NCI-H128 (cell line): Measurements from ENCODE around the gene SH3BP4.

Source experiments
- DNase-seq: peaks from one replicate; lab custom pipeline; 2025; ENCODE audit not compliant: unreplicated experiment; lab: John Stamatoyannopoulos, UW

Gene SH3BP4

DNA sequence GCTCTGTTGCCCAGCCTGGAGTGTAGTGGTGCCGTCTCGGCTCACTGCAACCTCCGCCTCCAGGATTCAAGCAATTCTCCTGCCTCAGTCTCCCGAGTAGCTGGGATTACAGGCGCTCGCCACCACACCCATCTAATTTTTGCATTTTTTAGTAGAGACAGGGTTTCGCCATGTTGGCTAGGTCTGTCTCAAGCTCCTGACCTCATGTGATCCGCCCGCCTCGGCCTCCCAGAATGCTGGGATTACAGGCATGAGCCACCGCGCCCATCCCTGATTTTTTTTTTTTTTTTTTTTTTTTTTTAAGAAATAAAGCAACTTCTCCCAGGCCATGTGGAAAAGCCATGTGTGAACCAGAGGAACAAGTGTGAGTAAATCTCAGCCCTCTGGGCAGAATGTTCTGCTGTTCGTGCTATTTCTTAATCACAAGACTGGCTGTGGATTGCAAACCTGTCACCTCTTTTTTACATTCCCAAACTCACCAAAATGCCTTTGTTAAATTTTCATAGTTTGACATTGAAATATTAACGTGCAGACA is 6.4 kb upstream of the SH3BP4 start:
- DNase-seq: no peak

DNA sequence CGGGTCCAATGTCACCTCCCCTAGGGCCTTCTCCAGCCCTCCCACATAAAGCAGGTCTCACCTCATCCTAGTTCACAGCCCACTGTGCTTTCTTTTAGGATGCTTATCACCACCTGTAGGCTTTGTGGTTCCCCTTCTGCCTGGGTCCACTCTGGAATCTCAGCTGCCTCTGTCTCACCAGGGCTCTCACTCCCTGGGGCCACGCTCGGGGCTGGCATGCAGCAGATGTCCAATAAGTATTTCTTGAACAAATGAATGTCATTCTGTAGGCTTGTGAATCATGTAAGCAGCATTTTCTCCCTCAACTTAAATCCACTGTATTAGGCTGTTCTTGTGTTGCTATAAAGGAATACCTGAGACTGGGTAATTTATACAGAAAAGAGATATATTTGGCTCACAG is 4.3 kb upstream of the SH3BP4 start:
- no peak for DNase-seq

DNA sequence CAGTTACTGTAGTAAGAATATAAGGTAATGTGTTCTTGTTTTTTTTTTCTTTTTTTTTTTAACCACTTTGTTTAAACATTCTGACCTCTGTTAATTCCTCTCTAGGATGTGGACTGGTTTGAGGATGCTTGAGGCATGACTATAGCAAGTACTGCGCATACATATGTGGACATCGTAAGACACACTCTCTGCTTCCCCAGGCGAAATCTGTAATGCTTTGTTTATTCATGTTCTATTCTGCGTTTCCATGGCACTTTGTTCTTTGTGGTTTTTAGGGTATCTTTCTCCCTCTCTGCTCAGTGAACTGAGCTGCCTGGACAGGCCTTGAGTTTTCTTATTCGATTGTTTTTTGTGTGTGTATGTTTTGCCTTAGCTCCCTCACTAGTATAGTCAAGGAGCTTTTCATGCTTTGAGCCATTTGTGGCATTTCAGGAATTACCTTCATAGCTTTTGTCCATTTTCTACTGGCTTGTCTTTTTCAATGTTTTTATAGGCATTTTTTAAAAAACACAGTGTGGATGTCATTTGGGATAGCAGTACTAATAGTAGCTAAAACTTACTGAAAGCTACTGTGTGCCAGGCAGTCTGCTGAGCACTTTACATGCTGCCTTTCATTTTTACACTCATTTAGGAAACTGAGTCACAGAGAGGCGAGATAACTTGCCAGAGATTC is 1.9 kb upstream of the SH3BP4 start:
- no peak for DNase-seq

DNA sequence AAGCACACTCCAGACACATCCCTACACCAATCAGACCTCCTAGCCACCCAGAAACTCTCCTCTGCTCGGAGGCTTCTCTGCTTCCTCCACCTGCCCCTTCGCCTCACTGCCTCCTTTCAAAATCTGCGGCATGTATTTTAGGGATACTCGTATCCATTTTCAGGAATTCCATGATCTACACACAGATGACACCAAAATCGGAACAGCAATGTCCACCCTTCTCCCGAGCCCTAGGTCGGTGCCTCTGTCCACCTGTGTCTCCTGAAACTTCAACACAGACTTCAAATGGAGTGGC is 1.4 kb upstream of the SH3BP4 start:
- DNase-seq: no peak

DNA sequence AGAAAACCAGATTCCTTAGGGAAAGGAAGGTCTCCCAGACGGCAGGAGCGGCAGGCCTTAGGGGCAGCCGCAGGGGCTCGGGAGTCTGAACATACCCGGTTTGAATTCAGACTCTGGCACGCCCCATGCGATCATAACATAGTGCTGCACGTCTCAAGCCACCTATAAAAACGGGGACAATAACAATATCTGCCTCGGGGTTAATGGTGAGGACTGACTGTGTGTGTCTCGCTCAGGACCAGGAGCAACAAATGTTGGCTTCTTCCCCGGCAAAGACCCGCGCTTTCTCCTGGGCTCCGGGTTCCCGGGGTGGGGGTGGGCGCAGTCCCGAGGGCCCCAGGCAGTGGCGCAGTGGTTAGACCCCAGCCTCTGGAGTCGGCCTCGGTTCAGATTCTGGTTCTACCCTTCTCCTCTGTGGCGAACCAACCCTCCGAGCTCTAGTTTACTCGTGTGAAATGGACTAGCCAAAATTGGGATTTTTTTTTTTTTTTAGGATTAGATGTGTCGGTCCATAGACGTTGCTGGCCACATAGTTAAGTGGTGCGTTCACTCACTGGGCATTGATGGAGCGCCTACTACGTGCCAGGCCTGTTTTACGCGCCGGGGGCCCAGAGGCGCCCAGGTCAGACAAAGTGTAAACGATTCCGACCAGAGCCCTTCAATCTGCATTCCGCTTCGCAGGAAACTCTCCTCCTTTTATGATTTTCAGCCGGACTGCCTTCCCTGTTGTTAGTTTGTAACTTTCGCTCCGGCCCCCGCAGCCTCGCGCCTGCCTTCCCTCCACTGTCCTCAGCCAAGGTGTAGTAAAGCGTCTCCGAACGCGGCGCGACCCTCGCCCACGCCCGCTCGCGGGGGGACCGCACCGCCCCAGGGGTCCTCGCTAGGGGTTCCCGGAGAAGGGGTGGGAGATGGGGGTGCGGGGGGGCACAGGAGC is 820 bp upstream of the SH3BP4 start:
- no peak for DNase-seq

DNA sequence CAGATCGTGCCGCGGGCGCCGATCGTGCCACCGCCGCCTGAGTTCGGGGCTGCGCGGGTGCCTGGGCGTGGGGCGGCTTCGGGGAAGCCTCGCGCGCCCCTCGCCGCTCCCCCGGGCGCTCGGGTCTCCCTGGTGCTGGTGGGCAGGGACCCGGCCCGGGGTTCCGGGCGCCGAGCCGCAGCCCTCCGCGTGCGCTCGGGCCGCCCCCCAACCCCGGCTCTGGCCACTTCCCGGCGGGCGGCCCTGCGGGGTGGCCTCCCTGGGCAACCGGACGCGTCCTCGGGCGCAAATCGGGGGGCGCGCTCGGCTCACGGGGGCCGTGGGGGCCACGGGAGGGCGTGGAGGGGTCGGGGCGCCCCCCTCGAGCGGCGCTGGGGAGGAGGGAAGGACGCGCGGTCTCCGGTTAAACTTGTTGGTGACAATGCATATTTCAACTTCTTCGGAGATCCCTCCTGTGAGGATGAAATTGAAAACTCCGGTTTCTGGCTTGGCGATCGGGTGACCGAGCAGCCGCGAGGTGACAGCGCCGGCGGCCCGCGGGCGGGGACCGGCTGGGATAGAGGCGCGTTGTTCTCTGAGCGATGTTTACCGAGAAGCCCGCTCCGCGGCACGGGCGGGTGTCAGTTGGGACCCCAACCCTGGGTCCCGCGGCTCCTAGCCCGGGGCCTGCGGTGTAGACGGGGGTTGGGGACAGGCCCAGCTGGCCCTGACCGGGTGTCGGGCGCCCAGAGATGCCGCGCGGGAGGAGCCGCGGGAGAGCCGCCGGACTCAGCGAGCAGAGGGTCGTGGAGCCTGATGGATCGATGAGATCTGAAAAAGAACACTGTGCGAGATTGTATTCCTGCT is 676 bp downstream of the SH3BP4 start:
- no peak for DNase-seq

DNA sequence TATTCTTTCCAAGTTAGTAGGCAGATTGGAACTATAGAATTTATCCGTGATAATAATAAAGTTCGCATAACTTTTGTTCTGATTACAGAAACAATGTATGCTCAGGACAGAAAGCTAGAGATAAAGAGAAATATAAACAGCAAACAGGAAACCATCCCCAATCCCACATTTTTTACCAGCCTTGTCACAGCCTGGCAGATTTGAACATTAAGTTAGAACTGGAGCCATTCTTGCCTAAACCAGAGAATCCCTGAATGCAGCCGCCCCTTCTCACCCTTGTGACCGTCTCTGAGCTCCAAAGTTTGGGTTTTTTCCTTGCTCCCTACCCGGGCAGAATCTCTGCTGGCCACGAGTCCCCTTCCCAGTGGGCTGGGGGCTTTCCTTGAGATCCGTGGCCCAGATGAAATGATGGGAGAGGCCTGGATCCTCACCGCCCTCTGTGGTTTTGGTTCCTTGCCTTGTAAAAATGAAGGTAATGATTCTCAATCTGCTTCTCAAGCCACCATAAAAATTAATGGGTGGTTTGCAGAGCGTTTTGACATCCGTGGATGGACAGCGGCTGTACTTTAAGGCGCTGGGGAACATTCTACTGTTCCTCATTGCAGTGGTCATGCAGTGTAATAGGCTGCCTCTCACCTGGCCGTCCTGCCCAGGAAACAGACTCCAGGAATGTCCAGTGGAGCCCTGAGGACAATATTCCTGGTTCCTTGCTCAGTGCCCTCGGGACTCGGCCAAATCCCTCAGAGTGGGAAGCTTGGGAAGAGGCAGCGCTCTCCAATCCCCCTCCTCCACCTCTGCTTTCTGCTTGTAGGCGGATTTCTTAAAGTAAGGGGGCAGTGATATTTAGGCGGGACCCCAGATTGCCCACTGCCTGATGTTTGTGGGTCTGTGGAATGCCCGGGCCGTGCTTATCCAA is 1.6 kb downstream of the SH3BP4 start:
- DNase-seq: no peak

DNA sequence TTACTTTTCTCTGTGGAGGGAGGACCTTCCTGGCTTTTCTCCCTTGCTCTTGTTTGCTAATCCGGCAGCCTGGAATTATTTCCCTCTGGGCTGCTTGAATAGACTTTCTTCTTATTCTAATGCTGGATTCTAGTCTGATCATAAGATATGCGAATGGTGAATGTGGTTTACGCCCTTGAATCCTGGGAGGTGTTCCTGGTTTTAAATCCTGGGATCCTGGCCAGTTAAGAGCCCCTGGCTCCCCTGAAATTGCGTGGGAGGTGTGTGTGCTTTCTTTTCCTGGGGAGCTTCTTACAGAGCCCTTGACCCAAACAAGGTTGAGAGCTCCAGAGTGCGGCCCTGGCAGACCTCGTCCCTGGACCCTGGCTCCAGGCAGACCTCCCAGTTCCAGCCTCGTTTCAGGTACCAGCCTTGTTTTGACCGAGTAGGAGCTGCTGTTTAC is 2.8 kb downstream of the SH3BP4 start:
- DNase-seq: no peak

DNA sequence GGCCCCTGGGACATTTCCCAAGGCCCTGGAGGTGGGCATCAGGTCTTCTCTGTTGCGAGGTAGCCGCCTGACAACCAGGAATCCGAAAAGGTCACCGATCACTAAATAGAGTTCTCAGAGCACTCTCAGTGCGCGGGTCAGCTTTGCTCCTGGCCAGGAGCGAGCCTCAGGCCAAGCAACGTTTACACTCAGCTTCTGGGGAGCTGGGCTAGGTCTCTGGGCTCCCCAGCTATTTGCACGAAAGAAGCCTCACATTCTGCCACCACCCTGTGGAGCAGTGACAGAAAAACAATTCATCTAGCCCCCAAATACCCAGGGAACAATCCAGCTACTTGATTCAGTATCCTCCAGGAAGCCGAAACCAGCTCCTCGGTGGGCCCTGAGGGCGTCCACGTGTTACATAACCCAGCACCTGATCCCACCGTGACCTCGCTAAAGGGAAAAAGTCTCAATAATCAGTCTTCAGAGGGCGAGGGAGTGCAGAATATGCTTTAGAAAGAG is 3.3 kb downstream of the SH3BP4 start:
- DNase-seq: no peak

DNA sequence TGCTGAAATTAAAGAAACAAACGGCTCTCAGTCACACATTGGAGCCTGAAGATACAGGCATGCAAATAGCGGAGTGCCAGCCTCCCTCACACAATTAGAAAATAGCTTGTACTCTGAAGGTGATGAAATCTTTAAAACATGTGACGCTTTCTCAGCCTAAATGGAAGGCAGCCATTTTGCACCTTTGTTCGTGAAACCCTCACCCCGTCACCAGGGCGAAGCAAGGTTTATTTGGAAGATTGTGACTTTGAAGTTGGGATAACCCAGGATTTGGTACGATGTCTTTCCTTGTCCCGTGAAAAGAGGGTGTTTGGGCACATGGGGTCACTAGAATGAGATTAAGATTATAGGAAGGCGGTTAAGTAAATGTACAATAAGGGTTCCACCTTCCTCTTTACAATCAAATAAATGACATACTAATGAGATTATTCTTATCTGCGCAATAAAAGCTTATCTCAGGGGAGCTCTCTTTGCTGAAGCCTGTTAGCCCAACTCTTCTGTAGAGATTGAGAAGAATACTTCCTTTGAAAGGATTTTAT is 4.2 kb downstream of the SH3BP4 start:
- no peak for DNase-seq

DNA sequence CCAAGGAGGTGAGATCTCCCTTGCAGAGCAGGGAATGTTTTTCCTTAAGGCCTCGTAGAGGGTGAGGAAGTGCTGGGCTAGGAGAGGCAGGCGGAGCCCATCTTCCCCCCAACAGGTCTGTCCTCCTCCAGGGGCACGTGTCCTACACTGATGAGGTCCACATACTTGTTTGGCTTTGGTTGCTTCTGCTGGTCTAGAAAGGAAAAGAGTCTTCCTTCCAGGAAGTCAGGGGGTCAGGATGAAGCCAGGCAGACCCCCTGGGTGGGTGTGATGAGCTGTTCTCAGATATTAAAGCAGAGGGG is 6.0 kb downstream of the SH3BP4 start:
- DNase-seq: no peak

DNA sequence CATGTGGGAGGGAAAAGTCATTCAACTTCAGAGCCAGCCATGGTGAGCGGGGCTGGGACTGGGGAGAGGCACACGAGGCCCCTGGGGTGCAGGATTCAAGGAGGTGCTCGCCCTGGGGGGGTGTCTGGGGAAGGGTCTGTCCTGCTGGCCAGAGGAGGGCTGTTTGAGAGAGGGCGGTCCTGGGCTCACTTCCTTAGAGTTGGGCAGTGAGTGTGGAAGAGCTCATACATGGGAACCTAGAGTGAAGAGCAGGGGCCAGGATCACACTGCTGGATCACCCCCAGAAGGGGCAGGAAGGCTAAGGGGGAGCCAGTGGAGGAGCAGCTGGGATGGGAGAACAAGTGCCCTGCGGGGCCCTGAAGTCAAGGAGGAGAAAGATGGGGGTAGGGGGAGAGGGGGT is 6.5 kb downstream of the SH3BP4 start:
- DNase-seq: no peak

DNA sequence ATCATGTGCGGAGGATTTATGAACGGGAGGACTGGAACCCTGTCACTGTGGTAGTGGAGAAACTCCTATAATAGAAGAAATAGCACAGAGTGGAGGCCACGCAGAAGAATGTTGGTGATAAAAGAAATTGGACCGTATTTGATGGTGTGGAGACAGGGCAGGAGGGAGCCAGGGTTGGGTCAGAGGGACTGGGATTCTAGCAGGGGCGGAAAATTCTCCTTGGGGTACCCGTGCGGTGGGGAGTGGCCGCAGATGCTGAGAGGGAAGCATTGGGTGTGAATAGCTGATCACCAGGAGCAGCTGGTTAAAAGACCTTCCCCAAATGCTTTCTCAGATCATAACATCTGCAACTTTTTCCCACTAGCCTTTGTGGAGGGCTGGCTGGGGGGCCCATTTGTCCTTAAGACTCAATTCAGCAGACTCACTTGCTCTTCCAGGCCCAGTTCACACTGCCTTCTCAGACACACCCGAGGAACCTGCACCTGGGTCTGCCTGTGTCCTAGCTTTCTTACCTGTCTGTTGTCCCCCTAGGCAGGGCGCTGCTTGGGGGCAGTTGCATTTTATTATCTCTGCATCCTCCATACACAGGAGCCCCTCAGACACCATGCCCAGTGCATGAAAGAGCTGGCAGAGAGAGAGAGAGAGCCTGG is 7.1 kb downstream of the SH3BP4 start:
- DNase-seq: no peak

DNA sequence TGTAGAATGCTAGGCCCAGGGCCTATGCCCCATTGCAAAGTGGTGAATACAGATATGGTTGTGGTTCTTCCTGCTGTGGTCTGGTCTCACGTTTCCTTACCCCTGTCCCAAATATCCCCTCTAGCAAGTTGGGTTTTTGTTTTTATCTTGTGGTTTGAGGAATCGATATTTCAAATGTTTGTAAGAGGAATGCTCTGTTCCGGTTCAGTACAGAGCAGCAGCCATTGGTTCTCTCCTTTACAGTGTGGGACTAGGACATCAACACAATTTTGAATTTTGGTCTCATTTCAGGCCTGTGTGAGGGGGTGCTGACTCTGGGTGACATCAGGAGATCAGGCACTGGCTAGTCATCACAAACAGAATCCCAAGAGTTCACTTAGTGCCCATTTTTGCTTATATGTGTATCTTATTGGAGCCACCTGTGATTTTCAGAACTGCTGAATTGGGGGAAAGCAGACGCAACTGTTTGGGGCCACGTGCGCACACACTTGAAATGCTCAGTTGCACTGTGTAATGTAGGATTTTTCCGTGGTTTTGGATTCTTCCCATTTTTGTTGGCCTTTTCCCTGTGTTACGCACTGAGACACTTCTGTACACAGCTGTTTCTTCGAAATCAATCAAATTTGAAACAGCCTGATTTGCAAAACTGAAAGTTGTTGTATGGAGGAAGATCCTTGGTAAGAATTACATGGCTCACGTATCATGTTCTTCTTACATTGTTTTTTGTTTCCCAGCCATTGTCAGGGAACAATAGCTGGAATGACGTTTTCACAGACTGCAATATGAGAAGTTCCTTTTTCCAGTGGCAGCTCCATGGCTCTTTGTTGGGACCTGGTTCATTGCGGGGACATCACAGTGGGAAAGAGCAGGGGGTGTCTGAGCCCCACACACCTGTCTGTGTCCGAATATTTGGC is 8.6 kb downstream of the SH3BP4 start:
- DNase-seq: peak; percentile 9

DNA sequence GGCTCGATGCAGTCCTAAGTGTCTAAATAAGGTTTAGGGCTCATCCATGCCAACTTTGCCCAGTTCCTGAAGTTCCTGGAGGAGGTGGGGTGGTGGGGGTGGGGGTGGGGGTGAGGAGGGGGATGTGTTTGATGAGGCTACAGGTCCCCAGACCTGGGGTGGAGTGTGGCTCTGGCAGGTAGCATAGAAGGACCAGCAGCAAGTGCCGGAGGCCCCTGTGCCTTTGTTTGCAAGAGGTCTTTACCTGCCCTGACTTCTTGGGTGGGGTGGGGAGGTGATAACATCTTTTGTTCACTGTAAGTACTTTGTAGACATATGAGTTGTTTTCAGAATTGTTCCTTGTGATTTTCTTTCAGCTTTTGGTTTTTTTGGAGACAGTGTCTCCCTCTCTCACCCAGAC is 10.0 kb downstream of the SH3BP4 start:
- no peak for DNase-seq

DNA sequence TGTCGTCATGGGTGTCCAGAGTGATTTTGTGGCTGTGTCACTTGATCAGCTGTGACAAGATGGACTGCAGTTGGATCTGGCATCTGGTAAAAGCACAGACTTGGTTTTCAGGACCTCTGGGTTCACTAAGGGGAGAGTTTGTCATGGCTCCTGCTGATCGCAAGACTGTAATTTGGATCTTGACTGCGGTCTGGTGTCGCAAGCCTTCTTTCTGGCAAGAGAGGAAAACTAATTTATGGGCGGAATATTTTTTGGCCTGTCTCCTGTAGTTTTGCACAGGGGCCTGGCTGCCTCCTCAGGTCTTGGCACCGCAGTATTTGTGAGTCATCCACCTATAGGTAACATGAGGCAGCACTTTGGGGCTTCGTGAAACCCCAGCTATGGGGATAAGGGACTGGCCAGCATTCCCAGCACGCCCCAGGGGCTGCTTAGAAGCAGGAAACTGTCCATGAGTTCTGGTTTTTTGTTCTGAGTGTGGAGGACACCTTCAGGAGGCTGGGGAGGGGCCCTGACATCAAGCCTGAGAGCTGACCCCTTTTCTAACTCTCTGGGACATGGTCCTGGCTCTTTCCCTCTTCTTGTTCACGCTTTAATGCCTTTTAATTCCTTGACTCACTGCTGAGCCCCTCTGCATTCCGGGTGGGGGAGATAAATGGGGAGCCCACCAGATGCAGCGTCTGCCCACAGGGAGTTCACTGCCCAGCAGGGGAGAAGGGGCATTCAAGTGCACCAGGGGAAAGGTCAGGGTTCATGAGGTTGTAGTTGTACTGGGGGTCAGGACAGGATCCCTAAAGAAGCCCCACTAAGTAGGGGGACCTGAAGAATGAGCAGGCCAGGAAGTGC is 12.2 kb downstream of the SH3BP4 start:
- DNase-seq: no peak

DNA sequence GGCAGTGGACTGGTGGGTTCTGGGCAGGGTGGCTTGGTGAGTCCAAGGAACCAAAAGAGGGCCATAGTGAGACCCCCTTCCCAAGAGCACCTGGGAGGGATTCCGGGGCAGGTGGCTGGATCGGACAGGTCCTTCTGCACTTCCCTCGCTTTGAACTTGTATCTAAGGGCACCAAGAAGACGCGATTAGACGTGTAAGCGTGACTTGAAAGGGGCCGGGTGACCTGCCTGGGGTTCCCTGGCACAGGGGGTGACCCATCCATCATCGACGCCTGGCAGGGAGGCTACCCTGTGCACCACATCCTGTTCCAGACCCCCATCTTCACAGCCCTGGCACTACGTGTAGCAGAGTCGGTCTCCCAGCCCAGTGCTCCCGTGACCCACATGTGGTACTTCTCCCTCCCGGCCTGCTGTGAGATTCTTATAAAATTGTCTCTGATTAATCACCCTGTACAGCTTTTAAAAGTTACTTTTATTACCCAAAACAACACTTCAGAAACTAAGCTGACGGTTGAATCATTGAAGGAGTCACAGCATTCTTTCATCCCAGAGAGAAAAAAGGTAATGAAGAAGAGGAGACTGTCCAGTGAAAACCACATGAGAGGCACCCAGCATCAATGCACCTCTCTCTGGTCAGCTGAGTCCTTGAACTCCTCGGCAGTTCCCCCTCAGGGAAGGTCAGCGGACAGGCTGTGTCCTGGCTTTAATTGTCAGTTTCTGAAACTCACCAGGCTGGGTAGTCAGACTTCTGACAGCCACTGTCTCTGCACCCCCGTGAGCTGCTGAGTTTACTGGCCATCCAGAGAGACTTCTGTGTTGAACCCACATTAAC is 13.0 kb downstream of the SH3BP4 start:
- DNase-seq: no peak
